Islet of Langerhans (tissue), 1 donor: ENCODE data around the gene UGCG.
"Not testable (repeated sequence)": the region's sequence is repeated elsewhere in the genome, so short reads cannot be mapped to it uniquely, and the experiment has no call there.

Experiments used
- FAIRE-seq: peaks from one replicate; lab custom pipeline; 2011; peaks lifted over from hg19 to GRCh38; lab: Jason Lieb, UNC

The UGCG gene

GRCh38 chr9:111895996-111896941, at the start of gene UGCG:
TSS of gene UGCG (plus strand) at chr9:111896814. CDS start at chr9:111897216, 402 bp downstream.
- no peak for FAIRE-seq

- no peak for FAIRE-seq
These were observed 45.1 kb upstream of the UGCG start for GRCh38 chr9:111851553-111851952.

- FAIRE-seq = no peak
These were observed 44.3 kb upstream of the UGCG start for GRCh38 chr9:111852291-111852690.

GRCh38 chr9:111853450-111853827, 43.2 kb upstream of the UGCG start:
- no peak for FAIRE-seq

GRCh38 chr9:111854799-111855198, 41.8 kb upstream of the UGCG start:
- FAIRE-seq = no peak

- no peak for FAIRE-seq
These were observed 38.9 kb upstream of the UGCG start for GRCh38 chr9:111857555-111858211.

GRCh38 chr9:111860443-111860842, 36.2 kb upstream of the UGCG start:
- no peak for FAIRE-seq

GRCh38 chr9:111863636-111864035, 33.0 kb upstream of the UGCG start:
- no peak for FAIRE-seq

GRCh38 chr9:111866976-111867375, 29.6 kb upstream of the UGCG start:
- FAIRE-seq = no peak

- FAIRE-seq = no peak
These were observed 28.1 kb upstream of the UGCG start for GRCh38 chr9:111868475-111868874.

- FAIRE-seq = no peak
These were observed 25.7 kb upstream of the UGCG start for GRCh38 chr9:111870774-111871498.

- FAIRE-seq = no peak
These were observed 25.1 kb upstream of the UGCG start for GRCh38 chr9:111871499-111871855.

- no peak for FAIRE-seq
These were observed 23.7 kb upstream of the UGCG start for GRCh38 chr9:111872886-111873285.

GRCh38 chr9:111873901-111874300, 22.7 kb upstream of the UGCG start:
- FAIRE-seq = no peak

- FAIRE-seq = no peak
These were observed 22.1 kb upstream of the UGCG start for GRCh38 chr9:111874500-111874899.

GRCh38 chr9:111875291-111875690, 21.3 kb upstream of the UGCG start:
- FAIRE-seq = not testable (repeated sequence)

- not testable (repeated sequence) for FAIRE-seq
These were observed 20.9 kb upstream of the UGCG start for GRCh38 chr9:111875691-111876090.

GRCh38 chr9:111876179-111876578, 20.4 kb upstream of the UGCG start:
- no peak for FAIRE-seq

- no peak for FAIRE-seq
These were observed 19.2 kb upstream of the UGCG start for GRCh38 chr9:111877420-111877819.

- FAIRE-seq = no peak
These were observed 17.7 kb upstream of the UGCG start for GRCh38 chr9:111878946-111879345.

GRCh38 chr9:111886983-111887718, 9.5 kb upstream of the UGCG start:
- no peak for FAIRE-seq

- no peak for FAIRE-seq
These were observed 6.3 kb upstream of the UGCG start for GRCh38 chr9:111890334-111890733.
